ENCODE results near the gene GRIK1. TPM values are rescaled to one million over a fixed set of nuclear protein-coding genes. Genes with fewer than 3 reads are reported as not detected.
A peak's percentile ranks its signal among the peaks of the same experiment; 100 is the strongest.

Gene GRIK1
- total RNA-seq, 1 experiment from 2014 or later = not detected

- Histone ChIP-seq H3K36me3 (ENCODE audit: control insufficient read depth, insufficient read depth, low read length) (no peaks in the 10 kb centered on the region), H3K27me3 (replicated peaks; ENCODE audit: control insufficient read depth, insufficient read depth, low read length) (no peaks in the 10 kb centered on the region), H3K4me3 (ENCODE audit: low read depth, low read length) (no peak overlapping the region), H3K4me1 (no peaks in the 10 kb centered on the region), H3K9me3 (no peaks in the 10 kb centered on the region)
- no peak for DNase-seq
- Mint-ChIP-seq H3K4me3 (ENCODE audit: unreplicated experiment) (no peak overlapping the region), H3K27me3 (ENCODE audit: insufficient read depth, unreplicated experiment) (peaks cover 5% of the 10 kb centered on the region), H3K36me3 (ENCODE audit: insufficient read depth, unreplicated experiment) (no peaks in the 10 kb centered on the region), H3K9me3 (ENCODE audit: unreplicated experiment) (no peaks in the 10 kb centered on the region), H3K27ac (ENCODE audit: unreplicated experiment) (no peak overlapping the region), H3K4me1 (ENCODE audit: low read depth, unreplicated experiment) (no peaks in the 10 kb centered on the region)
- CTCF ChIA-PET = no interaction called here
- intact Hi-C loops (cut with micrococcal nuclease; ENCODE audit: unreplicated experiment) = no loop called here
- TF ChIP-seq, protein P1, sequence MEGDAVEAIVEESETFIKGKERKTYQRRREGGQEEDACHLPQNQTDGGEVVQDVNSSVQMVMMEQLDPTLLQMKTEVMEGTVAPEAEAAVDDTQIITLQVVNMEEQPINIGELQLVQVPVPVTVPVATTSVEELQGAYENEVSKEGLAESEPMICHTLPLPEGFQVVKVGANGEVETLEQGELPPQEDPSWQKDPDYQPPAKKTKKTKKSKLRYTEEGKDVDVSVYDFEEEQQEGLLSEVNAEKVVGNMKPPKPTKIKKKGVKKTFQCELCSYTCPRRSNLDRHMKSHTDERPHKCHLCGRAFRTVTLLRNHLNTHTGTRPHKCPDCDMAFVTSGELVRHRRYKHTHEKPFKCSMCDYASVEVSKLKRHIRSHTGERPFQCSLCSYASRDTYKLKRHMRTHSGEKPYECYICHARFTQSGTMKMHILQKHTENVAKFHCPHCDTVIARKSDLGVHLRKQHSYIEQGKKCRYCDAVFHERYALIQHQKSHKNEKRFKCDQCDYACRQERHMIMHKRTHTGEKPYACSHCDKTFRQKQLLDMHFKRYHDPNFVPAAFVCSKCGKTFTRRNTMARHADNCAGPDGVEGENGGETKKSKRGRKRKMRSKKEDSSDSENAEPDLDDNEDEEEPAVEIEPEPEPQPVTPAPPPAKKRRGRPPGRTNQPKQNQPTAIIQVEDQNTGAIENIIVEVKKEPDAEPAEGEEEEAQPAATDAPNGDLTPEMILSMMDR (IDR thresholded peaks at IDR 0.05; ENCODE audit: insufficient read depth in 1 of 2, low read depth in 1 of 2, low read length in 1 of 2, severe bottlenecking in 1 of 2, unreplicated experiment in 1 of 2) = no peak
- POLR2A ChIA-PET = no interaction called here
- BruUV-seq (replicated peaks) = no TSS peak
These were observed 85.0 kb downstream of the GRIK1 start for GRCh38 chr21:29854795-29855194.

GRCh38 chr21:29851611-29852010 lies 88.2 kb downstream of the GRIK1 start:
- H3K4me3 ChIP-seq (ENCODE audit: low read depth, low read length) = no peak overlapping the region
- TF ChIP-seq, protein P1 (IDR thresholded peaks at IDR 0.05; ENCODE audit: insufficient read depth in 1 of 2, low read depth in 1 of 2, low read length in 1 of 2, severe bottlenecking in 1 of 2, unreplicated experiment in 1 of 2) = no peak
- no peaks in the 10 kb centered on the region for H3K27me3 ChIP-seq (replicated peaks; ENCODE audit: control insufficient read depth, insufficient read depth, low read length)
- H3K4me3 Mint-ChIP-seq (ENCODE audit: unreplicated experiment) = no peak overlapping the region
- no peaks in the 10 kb centered on the region for H3K4me1 ChIP-seq
- H3K27me3 Mint-ChIP-seq (ENCODE audit: insufficient read depth, unreplicated experiment) = peaks cover 16% of the 10 kb centered on the region
- BruUV-seq (replicated peaks) = no TSS peak
- no peaks in the 10 kb centered on the region for H3K9me3 Mint-ChIP-seq (ENCODE audit: unreplicated experiment)
- H3K9me3 ChIP-seq = no peaks in the 10 kb centered on the region
- no peaks in the 10 kb centered on the region for H3K36me3 Mint-ChIP-seq (ENCODE audit: insufficient read depth, unreplicated experiment)
- intact Hi-C loops (cut with micrococcal nuclease; ENCODE audit: unreplicated experiment) = no loop called here
- CTCF ChIA-PET = no interaction called here
- no peak overlapping the region for H3K27ac Mint-ChIP-seq (ENCODE audit: unreplicated experiment)
- H3K4me1 Mint-ChIP-seq (ENCODE audit: low read depth, unreplicated experiment) = no peaks in the 10 kb centered on the region
- no peaks in the 10 kb centered on the region for H3K36me3 ChIP-seq (ENCODE audit: control insufficient read depth, insufficient read depth, low read length)
- POLR2A ChIA-PET = no interaction called here
- DNase-seq = no peak

DNA sequence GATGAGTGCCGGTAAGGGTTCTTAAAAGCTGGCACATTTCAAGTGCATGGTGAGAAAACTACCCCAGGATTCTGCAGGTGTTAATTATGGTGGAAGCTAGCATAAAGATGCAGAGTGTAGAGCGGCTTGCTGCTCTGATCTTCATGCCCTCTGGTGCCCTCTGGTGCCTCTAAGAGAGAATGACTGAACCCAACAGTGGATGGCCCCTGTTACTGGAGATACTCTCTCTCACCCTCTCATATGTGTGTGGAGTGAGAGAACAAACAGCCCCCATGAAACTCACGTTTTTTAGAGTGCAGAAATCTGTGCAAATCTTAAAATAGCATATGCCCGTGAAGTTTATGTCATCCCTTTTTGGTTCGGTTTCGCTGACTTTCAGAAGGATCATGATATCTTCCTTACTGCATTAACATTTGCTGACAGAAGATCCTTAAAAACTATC lies 90.0 kb downstream of the GRIK1 start:
- ChIA-PET POLR2A (no interaction called here), CTCF (interaction anchor here (0.7 to 1.9 kb wide), 4 partner anchors 12 to 489 kb away, joined by 3 to 15 read pairs (median 5); no protein-coding TSS in a partner anchor)
- H3K9me3 ChIP-seq = no peaks in the 10 kb centered on the region
- Mint-ChIP-seq H3K4me1 (ENCODE audit: low read depth, unreplicated experiment) (no peaks in the 10 kb centered on the region), H3K9me3 (ENCODE audit: unreplicated experiment) (no peaks in the 10 kb centered on the region), H3K36me3 (ENCODE audit: insufficient read depth, unreplicated experiment) (no peaks in the 10 kb centered on the region), H3K4me3 (ENCODE audit: unreplicated experiment) (no peak overlapping the region), H3K27ac (ENCODE audit: unreplicated experiment) (no peak overlapping the region), H3K27me3 (ENCODE audit: insufficient read depth, unreplicated experiment) (peaks cover 21% of the 10 kb centered on the region)
- H3K4me1 ChIP-seq = no peaks in the 10 kb centered on the region
- no peaks in the 10 kb centered on the region for H3K36me3 ChIP-seq (ENCODE audit: control insufficient read depth, insufficient read depth, low read length)
- no TSS peak for BruUV-seq (replicated peaks)
- intact Hi-C loops (cut with micrococcal nuclease; ENCODE audit: unreplicated experiment) = loop anchor here (1.0 to 10.0 kb wide), 3 partner anchors 155 to 488 kb away; no protein-coding TSS in a partner anchor
- DNase-seq = peak; percentile 56 to 59
- no peaks in the 10 kb centered on the region for H3K27me3 ChIP-seq (replicated peaks; ENCODE audit: control insufficient read depth, insufficient read depth, low read length)
- no peak overlapping the region for H3K4me3 ChIP-seq (ENCODE audit: low read depth, low read length)
- TF ChIP-seq, protein P1 (IDR thresholded peaks at IDR 0.05; ENCODE audit: insufficient read depth in 1 of 2, low read depth in 1 of 2, low read length in 1 of 2, severe bottlenecking in 1 of 2, unreplicated experiment in 1 of 2) = peak; percentile 77 to 82

All from Caco-2 (cell line).